T-helper 1 cell treated with Interleukin-12 subunit alpha and Interleukin-12 subunit beta and Interleukin-4 antibody, amounts not matched to agents 30 ng/mL and 1 ng/mL, for 36 hours (primary cell): Measurements from ENCODE around the gene DNM3. TPM values are rescaled to one million over a fixed set of nuclear protein-coding genes. Genes with fewer than 3 reads are reported as not detected.
"Not testable (repeated sequence)": the region's sequence is repeated elsewhere in the genome, so short reads cannot be mapped to it uniquely, and the experiment has no call there.

Experiments
- intact Hi-C: fragments of 100-400 bp; cut with micrococcal nuclease; formaldehyde crosslinking; loops from one replicate; pipeline ENCODE4 v1.15.1; 2024
- total RNA-seq: library from RNA; stranded (reverse); gene quantifications from 2 replicates; pipeline ENCODE4 v1.2.3, GENCODE V29; 2022

The DNM3 gene
- total RNA-seq, 1 donor from 2014 or later = 1.2 TPM

DNA sequence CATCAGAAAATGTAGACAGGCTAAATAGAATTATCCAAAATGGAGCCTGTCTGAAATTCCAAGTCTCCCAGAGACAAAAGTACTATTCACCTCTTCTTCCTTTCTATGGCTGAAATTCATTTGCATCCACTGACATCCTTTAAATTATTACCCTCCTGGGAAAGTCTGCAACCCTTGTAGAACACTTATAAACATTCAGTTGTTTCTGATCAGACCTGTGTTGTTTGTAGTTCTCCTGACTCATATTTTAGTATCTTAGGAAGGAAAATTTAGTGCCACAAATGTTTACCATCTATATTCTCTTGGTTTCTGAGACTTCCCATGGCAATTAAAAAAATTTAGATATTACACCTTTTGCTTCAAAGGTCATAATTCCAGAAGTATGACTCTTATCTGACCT, 509.6 kb downstream of the DNM3 start:
- intact Hi-C loops = no loop called here

DNA sequence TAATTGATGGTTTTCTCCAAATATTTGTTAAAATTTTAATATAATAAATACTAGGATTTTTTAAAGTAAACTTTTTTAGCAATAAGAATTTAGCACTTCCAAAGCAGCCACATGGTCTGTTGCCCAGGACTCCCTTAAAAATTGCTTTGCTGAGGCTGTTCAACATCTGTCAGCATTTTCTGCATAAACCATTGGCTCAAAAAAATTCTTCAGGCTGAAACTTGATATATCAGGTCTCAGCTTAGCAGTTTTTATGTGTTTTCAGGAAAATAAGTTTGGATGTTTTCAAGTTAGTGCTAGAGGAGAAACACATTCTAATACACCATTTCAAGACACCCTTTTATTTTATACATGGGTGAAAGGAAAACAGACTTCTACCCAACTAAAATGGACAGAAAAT, 510.0 kb downstream of the DNM3 start:
- intact Hi-C loops = no loop called here

DNA sequence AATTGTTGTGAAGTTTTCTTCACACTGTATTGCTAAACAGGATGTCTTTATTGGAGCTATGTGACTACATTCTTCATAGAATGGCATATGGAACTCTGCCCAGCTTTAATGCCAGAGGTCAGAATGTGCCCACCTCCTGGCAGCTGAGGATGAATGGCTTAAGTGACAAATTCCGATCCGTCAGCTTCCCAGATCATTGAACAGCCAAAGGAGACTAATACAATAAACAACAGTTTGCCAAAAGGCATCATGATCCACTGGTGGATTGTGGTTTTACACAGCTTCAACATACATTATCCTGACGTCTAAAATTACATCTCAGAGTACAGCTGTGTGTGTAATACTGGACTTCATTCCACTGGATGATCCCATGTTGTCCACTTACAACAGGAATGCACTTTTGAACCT, 510.5 kb downstream of the DNM3 start:
- intact Hi-C loops = no loop called here

DNA sequence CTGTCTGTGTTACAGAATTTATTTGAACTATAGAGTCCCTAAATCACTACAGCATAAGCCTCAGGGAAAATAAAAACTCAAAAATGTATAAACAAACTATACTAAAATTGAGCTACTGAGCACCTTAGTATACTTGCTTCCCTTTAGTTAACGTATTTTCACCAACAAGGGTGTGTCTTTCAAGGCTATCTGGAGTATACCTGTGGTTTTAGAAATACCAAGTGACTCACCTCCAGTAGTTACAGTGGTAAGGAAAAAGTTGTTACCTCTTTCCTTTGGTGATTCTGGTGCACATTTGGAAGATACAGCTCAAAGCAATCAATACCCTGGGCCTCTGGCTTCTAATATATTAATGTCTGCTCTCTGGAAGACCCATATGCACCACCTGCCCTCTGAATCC, 511.1 kb downstream of the DNM3 start:
- intact Hi-C loops = no loop called here

DNA sequence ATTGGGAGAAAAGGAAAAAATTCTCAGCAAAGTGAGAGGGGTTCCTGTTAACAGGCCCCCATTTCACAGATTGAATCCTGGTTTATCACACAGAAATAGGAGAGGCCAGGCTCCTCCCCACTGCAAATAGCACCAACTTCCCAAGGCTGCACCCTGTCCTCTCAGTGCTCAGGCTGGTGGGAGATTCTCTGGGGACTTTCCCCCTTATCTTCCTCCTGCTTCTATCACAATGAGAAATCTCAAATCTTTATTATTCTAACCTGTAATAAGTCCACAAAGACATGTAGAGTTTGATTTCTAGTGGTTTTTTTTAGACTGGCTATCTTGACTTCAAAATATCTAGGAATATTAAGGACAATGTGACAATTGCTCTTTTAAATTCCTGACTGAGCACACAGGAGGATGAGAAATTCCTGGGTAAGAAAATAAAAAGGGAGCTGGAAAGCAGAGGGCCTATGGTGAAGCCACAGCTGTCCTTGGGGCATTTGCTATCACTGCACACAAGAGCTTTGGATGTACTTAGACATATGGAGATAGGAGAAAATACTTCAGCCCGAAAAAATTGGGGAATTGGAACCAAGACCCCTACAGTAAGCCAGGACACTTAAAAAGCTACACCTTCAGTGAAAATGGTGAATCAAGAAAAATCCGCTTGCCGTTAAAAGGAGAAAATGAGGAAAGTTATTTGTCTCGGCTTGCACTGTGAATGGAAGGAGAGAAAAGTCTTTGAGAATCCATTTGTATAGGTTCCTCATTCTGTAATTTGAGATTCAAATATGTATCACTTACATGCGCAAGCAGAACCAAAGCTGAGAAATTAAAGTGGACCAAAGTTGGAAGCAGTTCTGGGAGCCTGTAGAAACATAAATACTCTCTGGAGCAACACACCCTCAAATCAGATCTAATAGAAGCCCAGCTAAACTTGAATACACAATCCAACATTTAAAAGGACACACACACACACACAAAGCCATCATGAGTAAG, 513.3 kb downstream of the DNM3 start:
- intact Hi-C loops = loop anchor here (5.0 kb wide), 2 partner anchors 82 to 353 kb away; no protein-coding TSS in a partner anchor

DNA sequence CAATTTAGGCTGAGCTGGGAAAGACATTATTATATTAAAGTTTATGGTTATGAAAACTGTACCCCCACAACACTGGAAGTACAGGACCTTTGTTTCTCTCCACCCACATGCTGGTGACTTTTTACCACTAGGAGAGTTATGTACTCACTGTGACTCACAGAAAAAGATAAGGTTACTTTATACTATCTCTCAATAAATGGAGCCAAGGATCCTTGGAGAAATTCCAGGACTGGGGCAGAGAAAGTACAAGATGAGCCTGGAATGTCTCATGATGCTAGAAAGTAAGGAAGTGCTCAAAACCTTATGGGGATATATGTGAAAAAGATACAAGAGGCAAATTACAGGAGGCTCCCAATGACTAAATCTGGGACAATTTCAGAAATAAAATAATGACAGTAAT, 515.3 kb downstream of the DNM3 start:
- intact Hi-C loops = loop anchor here (5.0 kb wide), 2 partner anchors 84 to 351 kb away; no protein-coding TSS in a partner anchor

DNA sequence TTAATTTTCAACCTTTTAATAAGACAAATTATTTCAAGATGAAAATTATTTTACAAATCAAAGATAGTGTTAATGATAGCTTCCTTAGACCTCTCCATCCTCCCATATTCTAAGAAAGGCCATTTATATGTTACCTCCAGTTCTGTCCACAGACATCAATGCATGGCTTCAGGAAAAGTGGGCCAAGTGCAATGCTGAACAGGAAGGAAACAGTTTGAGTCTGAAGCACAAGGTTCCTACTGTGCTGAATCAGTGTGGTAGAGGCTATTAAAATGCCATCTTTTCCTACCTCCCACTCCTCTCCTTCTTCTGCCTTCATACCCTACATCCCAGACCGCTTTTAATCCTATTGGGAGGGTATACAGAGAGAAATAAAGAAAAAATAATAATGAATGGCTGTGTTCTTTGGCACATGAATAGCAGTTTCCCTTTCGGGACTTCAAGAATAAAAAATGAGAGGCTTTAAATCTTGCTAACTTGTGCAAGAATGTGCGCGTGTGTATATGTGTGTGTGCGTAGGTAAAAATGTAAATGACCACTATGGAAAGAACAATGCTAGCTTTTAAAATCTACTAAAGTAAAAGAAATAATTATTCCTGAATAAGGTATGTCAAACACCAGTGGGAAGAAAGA, 516.6 kb downstream of the DNM3 start:
- intact Hi-C loops = loop anchor here (1.0 to 5.0 kb wide), 7 partner anchors 20 to 349 kb away; no protein-coding TSS in a partner anchor

DNA sequence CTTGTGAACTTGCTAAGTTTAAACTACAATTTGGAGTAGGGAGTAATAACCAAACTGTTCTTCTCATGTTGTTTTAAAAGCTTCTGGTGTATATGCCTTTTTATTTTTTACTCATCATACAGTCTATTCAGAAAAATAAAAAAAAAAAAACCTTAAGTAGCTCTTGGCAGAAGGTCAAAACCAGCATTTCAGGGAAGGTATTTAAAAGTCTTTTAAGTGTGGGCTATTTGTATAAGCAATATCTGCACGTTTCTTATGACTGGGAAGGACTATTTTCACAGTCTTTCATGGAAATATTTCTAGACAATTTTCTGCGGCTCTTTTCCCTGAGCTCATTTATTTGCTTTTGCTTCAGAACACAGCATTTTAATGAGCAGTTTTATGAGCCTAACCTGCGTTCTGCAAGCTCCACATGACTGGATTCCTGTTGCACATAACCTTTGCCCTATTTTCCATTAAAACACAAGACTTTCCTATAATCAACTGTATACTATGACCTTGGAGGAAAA, 518.2 kb downstream of the DNM3 start:
- intact Hi-C loops = loop anchor here (5.0 kb wide), 2 partner anchors 87 to 348 kb away; no protein-coding TSS in a partner anchor

DNA sequence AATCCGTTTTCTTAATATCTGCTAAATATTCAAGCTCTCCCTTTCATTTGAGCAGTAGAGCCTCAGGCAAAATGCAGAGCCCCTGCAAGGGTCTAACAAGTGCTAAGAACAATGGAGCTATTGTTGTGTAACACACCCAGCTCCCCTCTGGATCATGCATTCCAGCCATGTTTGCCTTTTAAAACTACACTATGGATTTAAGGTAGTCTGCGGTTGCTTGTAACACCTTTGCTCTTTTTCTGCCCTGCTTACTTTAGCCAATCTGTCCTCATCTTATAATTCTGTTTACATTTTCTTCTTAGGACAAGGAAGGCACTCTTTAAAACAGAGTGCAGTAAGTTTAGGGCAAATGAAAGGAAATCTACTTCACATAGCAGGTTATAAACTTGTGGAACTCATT, 519.2 kb downstream of the DNM3 start:
- intact Hi-C loops = no loop called here

DNA sequence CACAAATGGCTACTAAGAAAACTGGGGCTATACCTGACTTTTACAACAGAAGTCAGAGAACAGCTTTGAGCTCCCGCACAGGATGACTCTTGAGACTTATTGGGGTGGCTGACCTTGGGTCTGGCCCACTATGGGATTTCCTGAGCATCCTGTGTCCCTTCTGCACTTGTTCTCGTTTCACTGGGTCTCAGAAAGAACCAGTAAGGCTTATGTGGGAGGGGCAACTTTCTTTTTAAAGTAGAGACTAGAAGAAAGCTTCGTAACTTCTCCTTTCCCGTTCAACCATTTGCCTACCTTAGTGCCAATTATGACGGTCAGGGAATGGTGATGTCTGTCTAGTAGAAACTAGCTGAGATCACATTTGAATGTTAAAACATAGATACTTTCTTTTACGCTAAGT, 519.7 kb downstream of the DNM3 start:
- intact Hi-C loops = no loop called here

DNA sequence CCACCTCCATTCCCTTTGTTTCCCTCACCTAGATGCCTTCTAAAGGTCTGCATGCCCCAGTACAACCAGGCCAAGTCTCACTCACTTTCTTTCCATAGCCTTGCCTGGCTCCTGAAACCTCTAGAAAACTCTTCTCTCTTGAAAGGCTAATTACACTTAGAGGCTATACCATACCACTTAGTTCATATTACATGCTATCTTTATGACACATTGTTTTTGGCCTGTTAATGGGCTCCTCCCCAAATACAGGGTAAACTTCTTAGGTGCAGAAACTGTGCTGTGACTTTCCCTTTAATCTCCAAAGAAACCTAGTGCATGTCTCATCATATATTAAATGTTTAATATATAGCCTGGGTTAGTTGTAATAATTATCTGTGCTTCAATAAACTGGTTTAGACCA, 522.6 kb downstream of the DNM3 start:
- intact Hi-C loops = no loop called here

DNA sequence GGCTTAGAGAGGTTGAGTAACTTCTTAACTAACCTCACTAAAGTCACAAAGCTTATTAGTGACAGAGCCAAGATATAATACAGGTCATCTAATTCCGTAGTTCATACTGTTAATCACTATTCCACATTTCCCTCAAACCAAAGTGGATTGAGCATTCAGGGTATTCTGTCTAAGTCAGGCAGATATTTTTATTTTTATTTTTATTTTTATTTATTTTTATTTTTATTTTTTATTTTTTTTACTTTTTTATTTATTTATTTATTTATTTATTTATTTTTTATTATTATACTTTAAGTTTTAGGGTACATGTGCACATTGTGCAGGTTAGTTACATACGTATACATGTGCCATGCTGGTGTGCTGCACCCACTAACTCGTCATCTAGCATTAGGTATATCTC, 530.3 kb downstream of the DNM3 start:
- intact Hi-C loops = not testable (repeated sequence)

DNA sequence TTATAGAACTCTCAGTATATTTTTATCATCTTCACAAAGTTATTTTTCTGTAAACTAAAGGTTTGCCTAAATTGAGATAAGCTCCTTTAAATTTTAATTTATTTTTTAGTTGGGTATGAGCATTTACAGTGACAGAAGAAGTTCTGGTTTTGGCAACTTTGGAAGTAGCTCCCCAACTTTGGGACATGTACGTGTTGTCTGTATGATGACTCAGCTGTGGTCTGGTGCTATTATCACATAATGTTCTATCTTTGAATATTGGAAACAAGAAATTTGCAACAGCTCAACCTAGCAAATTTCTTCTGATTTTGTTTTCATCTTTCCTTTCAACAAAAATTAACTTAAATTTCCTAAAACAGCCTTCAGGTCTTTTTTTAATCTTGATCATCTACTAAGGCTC, 532.6 kb downstream of the DNM3 start:
- intact Hi-C loops = no loop called here

DNA sequence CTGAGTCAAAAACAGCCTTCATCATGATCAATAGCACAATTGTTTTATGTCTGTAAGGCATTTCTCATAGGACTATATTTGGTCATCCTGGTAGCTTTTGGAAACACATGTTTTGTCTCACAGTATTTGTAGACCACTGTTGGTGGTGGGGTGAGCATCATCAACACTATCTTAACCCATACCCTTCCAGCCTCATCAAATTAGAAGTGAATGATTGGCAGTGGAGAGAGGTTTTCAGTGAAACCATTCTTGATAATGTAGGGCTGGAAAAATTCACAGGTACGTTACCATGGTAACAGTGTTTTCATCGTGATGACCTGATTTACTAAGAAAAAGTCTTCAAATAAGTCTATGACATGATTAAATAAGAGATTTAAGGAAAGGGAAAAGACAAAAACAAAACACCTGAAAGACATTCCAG, 533.9 kb downstream of the DNM3 start:
- intact Hi-C loops = no loop called here

DNA sequence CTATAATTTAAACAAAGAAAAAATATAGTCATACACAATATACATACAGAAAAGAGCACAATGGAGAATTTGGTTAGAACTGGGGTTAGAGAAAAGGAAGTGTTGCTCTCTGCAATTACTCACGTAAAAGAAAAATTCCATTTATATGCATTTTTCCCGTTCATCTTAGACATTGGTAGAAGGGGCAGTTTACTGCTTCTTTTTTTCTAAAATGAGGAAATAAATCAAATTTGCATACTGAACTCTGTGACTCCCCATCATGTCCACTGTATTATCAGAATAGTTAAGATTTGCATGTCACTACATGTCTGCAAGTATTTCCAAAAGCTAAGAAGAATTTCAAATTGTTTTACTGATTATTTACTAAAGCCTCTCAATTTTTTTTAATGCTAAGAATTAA, 535.1 kb downstream of the DNM3 start:
- intact Hi-C loops = no loop called here

DNA sequence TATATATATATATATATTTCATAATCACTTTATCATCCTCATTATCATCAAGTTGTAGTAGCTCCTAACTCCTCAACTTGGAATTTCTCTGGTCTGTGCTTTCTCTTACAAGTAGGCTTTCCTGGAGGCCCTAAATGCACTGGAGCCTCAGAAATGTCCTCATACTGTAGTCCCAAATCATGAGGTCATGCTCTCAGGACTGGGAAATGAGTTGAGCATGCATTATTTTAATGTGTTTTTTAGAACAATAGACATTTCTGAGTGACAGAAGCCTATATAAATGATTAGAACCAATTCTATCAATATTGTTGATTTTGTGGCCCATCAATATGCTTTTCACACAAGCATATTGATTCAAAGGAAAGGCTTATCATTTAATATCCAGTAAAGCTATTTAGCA, 536.3 kb downstream of the DNM3 start:
- intact Hi-C loops = no loop called here

DNA sequence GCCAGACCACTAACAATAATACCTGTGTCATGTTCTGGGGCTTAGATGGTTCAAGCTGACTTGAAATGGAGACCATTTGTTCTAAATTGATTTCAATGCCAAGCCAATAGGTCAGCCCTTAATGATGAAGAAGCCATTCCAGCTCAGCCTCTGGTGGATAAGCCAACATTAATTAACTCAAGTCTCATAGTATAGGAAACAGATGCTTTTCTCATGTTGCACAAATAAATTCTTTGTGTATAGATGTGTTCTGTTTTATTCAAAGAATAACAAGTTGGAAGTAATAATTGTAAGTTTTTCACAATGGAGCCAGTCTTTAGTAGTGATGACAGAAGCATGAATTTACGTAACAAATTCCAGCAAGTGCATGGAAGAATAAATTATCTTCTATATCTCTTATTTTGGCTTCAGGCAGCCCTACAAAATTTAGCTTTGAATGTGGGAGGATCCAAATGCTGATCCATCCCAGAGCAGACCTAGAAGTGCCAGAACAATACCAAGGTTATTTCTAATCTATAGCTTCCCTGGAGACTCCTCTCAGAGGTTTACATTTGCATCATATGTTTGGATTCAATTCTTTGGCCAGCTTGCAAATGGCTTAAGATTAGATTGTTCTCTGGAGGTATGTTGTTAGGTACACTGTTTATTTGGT, 536.9 kb downstream of the DNM3 start:
- intact Hi-C loops = no loop called here

DNA sequence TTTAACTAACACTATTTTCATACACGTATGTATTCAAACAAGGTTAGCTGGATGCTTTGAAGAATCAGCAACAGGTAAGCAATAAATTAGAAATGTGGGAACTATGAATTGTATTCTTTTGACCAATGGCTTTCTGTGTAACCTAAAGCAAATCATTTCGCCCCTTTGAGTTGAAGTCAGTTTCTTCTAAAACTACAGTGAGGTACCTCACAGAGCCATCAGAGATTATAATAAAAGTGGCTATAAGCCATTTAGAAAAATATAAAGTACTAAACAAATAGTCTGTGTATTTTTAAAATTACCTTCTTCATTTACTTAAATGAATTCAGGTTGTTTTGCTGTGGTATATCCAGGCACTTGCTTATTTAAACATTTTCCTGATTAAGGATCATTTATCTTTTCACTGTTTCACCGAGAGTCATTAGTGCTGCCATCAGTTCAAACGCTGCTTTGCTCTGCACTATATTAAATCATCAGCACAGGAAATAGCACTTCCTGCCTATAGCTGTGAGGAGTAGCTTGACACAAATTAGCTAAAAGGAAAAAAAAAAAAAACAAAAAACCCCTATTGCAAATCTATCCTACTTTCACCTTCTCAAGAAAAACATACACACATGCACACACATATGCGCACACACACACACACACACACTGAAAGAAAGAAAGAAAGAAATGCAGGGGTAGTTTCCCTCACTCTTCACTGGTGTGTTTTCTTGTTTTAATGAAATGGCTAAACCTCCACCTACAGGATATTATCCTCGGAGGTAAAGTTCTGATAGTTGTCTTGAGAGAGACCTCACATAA, 539.3 kb downstream of the DNM3 start:
- intact Hi-C loops = loop anchor here (1.0 kb wide), 6 partner anchors 14 to 226 kb away; no protein-coding TSS in a partner anchor

DNA sequence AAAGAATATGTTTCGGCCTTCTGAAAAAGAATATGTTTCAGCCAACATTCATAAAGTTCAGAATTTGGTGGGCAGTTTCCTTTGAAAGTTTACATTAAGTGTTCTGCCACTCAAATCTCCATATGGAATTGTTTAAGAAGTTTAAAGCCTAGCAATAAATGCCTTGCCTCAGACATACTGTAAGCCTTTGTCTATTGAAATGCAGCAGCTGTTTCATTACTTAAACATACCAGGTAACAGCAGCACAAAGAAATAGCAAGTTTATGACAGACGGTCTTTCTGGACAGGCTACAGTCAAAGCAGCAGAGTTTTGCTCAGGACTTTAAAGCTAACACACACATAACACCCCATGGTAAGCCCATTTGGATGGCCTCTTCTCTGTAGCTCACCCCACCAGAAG, 540.6 kb downstream of the DNM3 start:
- intact Hi-C loops = loop anchor here (1.0 kb wide), 3 partner anchors 12 to 228 kb away; no protein-coding TSS in a partner anchor

DNA sequence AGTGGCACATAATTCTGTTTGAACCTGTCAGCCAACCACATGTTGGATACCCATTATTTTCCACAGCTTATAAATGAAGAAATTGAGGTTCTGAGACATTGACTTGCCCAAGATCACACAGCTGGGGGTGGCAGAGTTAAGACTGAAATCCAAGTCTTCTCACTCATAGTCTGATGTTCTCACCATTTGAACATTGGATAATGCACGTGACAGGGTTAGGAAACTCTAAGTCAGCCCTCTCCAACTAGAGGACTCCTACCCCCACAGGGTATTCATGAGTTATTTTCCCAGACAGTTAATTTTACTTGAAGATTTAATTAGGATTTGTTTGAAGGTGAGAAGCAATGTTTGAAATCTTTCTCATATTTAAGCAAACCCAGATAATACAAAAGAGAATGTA, 541.1 kb downstream of the DNM3 start:
- intact Hi-C loops = no loop called here

DNA sequence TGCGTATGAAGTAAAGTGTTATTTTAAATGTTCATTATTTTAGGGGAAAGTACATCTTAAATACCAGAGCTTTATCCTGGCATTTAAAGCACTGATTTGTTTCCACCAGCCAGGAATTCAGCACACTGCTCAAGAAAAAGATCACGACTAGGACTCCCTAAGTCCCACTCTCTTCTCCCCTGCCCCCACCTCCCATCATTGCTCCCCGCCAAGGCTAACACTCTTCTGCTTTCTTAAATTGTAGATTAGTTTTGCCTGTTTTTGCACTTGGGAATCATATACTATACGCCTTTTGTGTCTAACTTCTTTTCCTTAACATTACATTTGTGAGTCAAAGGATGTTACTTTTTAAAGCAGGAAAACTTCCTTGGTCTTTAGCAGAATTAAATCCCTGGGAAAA, 541.7 kb downstream of the DNM3 start:
- intact Hi-C loops = no loop called here
